SK-N-MC (cell line): Measurements from ENCODE around the gene BAX.

Experiments used
- EZH2 ChIP-seq: fragments of 200-600 bp; sonication (generic); IDR thresholded peaks from one replicate; pipeline ENCODE4 v1.6.1; 2017; ENCODE audit warnings: antibody characterized with exemption
- POLR2AphosphoS5 ChIP-seq: IDR thresholded peaks from 2 replicates; pipeline ENCODE4 v1.6.1; 2012; ENCODE audit warnings: mild to moderate bottlenecking, low read depth, low read length, borderline replicate concordance

DNA sequence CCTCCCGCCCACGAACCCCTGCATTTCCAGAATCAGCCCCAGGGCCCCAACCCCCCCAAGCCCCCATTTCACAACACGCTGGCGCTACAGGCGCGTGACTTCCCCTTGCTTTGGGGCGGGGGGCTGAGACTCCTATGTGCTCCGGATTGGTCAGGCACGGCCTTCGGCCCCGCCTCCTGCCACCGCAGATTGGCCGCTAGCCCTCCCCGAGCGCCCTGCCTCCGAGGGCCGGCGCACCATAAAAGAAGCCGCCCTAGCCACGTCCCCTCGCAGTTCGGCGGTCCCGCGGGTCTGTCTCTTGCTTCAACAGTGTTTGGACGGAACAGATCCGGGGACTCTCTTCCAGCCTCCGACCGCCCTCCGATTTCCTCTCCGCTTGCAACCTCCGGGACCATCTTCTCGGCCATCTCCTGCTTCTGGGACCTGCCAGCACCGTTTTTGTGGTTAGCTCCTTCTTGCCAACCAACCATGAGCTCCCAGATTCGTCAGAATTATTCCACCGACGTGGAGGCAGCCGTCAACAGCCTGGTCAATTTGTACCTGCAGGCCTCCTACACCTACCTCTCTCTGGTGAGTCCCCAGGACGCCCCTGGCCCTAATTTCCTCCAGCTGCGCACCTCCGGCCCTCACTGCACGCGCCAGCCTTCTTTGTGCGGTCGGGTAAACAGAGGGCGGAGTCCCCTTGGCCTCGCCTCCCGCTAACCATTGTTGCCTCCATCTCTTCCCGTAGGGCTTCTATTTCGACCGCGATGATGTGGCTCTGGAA, 10.5 kb downstream of the BAX start, which contains the start of gene FTL:
- TF ChIP-seq EZH2 = no peak
- TF ChIP-seq POLR2AphosphoS5 = peak; percentile 100
